A549 treated with CORT108297 at 1 μM for 4 hours (cell line): Measurements from ENCODE around the gene SLC35F3. TPM values are rescaled to one million over a fixed set of nuclear protein-coding genes. Genes with fewer than 3 reads are reported as not detected.

Experiments
- total RNA-seq: library from RNA; stranded (reverse); fragments of 200-300 nt; extraction: Qiagen RNA extraction; gene quantifications from 5 replicates; pipeline ENCODE4 v1.2.3, GENCODE V29; 2022

Gene SLC35F3
- total RNA-seq: 4.4 to 5.8 TPM (median 5.2 TPM) in 5 replicates

DNA sequence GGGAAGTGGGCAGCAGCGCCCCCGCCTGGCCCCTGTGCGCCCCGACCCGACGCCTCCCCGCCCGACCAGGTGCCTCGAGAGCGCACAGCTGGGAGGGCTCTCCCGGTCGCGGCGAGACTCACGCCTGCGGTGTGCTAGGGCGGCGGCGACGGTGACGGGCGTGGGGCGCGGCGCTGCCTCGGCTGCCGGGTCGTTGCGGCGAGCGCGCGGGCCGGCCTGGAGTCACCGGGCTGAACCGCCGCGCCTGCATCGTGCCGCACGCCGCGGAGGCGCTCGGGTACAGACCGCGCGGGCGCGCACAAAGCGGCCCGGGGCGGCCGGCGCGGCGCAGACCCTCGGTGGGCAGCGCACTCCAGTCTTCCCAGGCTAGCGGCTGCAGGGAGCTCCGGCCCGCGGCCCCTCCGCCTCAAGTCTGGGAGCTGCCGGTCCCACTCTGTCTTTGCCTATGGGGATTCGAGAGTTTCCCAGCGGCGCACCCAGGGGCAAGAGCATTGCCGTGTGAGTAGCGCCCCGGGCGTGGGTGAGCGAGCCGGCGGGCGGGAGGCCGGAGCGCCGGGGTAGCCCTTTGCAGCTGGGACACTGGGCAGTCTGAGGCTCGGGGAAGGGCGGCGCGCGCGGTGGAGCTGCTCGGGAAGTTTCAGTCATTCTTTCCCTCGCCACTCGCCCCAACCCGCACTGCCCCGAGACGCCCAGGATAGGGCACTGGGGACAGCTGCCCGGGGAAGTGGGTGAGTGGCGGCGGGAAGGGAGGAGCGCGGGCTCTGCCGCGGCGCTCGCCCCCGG is at the start of gene SLC35F3:
Gene SLC35F3 (plus strand): TSS at position 44 of the 783 bp plus-strand sequence.

DNA sequence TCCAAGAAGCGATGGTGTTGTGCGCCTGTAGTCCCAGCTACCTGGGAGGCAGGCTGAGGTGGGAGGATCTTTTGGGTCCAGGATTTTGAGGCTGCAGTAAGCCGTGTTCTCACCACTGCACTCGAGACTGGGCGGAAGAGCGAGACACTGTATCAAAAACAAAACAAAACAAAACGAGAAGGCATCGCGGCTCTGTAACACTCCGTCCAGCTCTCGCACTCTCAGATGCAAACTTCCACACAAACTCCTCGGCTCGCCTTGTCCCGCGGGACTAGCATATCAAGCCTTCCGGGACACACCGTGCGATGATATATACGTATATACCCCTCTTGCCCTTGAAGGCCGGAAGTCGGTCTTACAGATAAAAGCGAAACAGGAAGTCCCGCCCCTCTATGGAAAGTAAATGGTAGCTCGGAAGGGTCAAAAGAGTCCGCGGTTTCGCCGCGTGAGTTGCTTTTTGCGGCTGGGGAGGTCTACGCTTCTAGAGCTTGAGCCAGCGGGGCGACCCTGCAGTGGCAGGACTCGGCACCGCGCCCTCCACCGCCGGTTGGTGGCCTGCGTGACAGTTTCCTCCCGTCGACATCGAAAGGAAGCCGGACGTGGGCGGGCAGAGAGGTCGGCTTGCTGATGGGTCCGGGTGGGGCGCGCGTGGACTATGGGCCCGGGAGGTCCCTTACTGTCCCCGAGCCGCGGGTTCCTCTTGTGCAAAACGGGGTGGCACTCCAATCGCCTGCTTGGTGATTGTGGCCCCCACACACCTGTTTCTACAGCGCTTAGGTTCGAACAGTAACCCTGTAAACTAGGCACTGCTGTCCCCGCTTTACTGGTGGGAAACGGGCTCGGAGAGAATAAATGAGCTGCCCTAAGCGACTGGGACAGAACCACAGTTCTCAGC is 468.8 kb downstream of the SLC35F3 start, which contains the start of gene COA6:
Gene COA6 (plus strand): TSS at position 393 of the 895 bp plus-strand sequence. CDS start 11 bp downstream, at position 404.

